GM21529 (cell line): ENCODE data around the gene ELL3.
"Not testable (repeated sequence)": the region's sequence is repeated elsewhere in the genome, so short reads cannot be mapped to it uniquely, and the experiment has no call there.

Source experiments
- ATAC-seq: cut with Tn5 transposase; IDR thresholded peaks from one replicate; pipeline ENCODE4 v1.9.1; 2021; ENCODE audit not compliant: unreplicated experiment

The ELL3 gene

GRCh38 chr15:43776718-43777266, at the start of gene ELL3:
Gene ELL3 (minus strand): TSS chr15:43776966. CDS start chr15:43776901, 65 bp downstream.
- peak; percentile 32 for ATAC-seq

- ATAC-seq, result no peak
These were observed 49.3 kb upstream of the ELL3 start for GRCh38 chr15:43826029-43826507.

- not testable (repeated sequence) for ATAC-seq
These were observed 48.5 kb upstream of the ELL3 start for GRCh38 chr15:43825305-43825704.

GRCh38 chr15:43824302-43825246, 47.8 kb upstream of the ELL3 start, which contains the start of gene MFAP1:
Gene MFAP1 (minus strand): TSS chr15:43824690. CDS start chr15:43824569, 121 bp downstream.
- peak; percentile 66 for ATAC-seq

- no peak for ATAC-seq
These were observed 44.7 kb upstream of the ELL3 start for GRCh38 chr15:43821505-43821904.

GRCh38 chr15:43815064-43815463, 38.3 kb upstream of the ELL3 start:
- ATAC-seq, result not testable (repeated sequence)

GRCh38 chr15:43808960-43809678, 32.4 kb upstream of the ELL3 start:
- ATAC-seq, result peak; percentile 77

- no peak for ATAC-seq
These were observed 31.7 kb upstream of the ELL3 start for GRCh38 chr15:43808435-43808950.

GRCh38 chr15:43802676-43803075, 25.9 kb upstream of the ELL3 start:
- ATAC-seq, result not testable (repeated sequence)

- ATAC-seq, result peak; percentile 80
These were observed 23.7 kb upstream of the ELL3 start, which contains the start of gene HYPK for GRCh38 chr15:43800286-43801141. Gene HYPK (plus strand): TSS chr15:43800599. CDS start chr15:43800623, 24 bp downstream.

- ATAC-seq, result no peak
These were observed 23.1 kb upstream of the ELL3 start, which contains the start of gene SERINC4 for GRCh38 chr15:43799945-43800285. Gene SERINC4 (minus strand): TSS chr15:43800220. CDS start chr15:43799986, 234 bp downstream.

- ATAC-seq, result no peak
These were observed 22.6 kb upstream of the ELL3 start for GRCh38 chr15:43799209-43799944.

GRCh38 chr15:43796566-43796965, 19.8 kb upstream of the ELL3 start:
- no peak for ATAC-seq

- ATAC-seq, result no peak
These were observed 19.2 kb upstream of the ELL3 start for GRCh38 chr15:43795997-43796396.

GRCh38 chr15:43795197-43795596, 18.4 kb upstream of the ELL3 start:
- no peak for ATAC-seq

GRCh38 chr15:43794269-43795037, 17.7 kb upstream of the ELL3 start:
- no peak for ATAC-seq

GRCh38 chr15:43793647-43794046, 16.9 kb upstream of the ELL3 start:
- ATAC-seq, result no peak

- no peak for ATAC-seq
These were observed 16.2 kb upstream of the ELL3 start for GRCh38 chr15:43792761-43793476.
